HG02884 (cell line): Measurements from ENCODE around the gene PSPH.

ENCODE experiments used
- ATAC-seq: cut with Tn5 transposase; IDR thresholded peaks from one replicate; pipeline ENCODE4 v1.9.1; 2021; ENCODE audit warnings: mild to moderate bottlenecking, moderate library complexity; ENCODE audit not compliant: unreplicated experiment

Gene PSPH

GRCh38 chr7:56007891-56008290, 43.4 kb downstream of the PSPH start:
- no peak for ATAC-seq

GRCh38 chr7:56007167-56007652, 44.0 kb downstream of the PSPH start:
- ATAC-seq: no peak

DNA sequence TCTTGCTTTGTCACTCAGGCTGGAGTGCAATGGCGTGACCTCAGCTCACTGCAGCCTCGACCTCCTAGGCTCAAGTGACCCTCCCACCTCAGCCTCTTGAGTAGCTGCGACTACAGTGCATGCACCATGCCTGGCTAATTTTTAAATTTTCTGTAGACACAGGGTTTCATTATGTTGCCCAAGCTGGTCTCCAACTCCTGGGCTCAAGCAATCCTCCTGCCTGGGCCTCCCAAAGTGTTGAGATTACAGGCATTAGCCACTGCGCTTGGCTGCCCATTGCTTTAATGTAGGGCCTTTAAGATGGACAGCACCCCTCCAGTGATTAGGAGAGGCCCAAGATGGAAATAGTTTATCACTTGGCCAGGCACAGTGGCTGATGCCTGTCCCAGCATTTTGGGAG, 47.5 kb downstream of the PSPH start:
- ATAC-seq: no peak

DNA sequence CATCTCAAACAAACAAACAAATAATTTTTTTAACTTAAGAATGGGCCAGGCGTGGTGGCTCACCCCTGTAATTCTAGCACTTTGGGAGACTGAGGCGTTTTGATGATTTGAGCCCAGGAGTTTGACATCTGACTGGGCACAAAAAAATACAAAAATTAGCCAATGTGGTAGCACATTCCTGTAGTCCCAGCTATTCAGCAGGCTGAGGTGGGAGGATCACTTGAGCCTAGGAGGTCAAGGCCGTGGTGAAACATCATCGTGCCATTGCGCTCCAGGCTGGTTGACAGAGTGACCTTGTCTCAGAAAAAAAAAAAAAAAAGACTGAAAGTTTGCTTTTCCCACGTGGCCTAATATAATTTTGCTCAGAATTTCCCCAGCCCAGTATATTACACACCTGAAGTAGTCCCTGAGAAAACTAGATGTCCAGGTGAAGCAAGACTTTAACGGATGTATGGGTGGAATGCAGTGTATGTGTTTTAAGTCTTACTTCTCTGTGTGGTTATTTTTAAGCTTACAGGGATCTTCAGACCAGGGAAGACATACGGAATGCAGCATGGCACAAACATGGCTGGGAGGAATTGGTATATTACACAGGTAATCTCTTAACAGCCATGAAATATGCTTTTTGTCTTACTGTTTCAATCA, 54.3 kb downstream of the PSPH start:
- ATAC-seq: no peak

GRCh38 chr7:55992346-55992745, 58.9 kb downstream of the PSPH start:
- ATAC-seq: no peak

- no peak for ATAC-seq
These were observed 67.7 kb downstream of the PSPH start for GRCh38 chr7:55983537-55983936.

- no peak for ATAC-seq
These were observed 71.0 kb downstream of the PSPH start for GRCh38 chr7:55980266-55980665.

DNA sequence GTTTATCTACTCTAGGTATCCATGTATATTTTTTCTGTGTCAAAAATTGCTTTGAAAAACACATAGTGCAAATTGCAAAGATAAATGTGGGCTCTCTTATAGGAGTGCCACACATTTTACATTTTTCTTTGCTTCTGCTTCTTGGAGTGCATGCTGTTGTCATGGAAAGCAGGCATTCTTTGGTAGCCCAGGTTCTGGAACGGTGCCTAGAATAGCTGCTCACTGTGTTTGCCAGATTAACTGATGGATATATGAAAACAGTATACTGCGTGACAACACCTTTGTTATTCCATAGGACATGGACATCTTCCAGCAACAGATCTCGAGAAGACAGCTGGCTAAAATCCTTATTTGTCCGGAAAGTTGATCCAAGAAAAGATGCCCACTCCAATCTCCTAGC, 73.4 kb downstream of the PSPH start:
- ATAC-seq: no peak

GRCh38 chr7:55975988-55976633, 75.1 kb downstream of the PSPH start:
- ATAC-seq: no peak

DNA sequence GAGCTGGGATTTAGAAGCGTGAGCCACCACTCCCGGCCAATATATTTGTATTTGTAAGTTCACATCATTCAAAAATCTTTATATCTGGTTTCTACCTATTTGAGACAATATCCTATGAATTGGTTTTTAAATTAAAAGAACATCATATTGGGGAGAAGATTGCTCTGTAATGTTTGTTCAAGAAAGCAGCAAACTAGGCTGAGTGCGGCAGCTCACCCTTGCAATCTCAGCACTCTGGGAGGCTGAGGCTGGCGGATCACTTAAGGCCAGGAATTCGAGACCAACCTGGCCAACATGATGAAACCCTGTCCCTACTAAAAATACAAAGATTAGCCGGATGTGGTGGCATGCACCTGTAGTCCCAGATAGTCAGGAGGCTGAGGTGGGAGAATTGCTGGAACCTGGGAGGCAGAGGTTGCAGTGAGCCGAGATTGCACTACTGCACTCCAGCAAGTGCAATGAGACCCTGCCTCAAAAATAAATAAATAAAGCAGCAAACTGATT, 77.4 kb downstream of the PSPH start:
- no peak for ATAC-seq

DNA sequence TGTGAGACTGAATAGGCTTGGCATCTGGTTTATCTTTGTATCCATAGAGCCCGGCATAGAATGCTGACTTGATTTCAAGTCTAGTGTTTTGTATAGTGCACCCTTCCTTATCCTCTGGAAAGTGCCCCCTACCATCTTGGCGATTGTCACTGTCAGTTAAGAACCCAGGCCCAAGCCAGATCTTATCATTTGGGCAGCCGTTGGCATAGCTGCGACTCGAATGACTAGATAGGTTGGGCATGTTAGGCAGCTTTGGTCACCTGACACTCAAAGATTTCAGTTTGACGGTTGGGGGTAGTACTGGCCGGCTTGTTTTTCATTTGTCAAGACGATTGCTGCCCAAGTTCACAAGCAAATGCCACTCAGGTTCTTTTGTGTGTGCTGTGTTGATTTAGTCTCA, 80.3 kb downstream of the PSPH start:
- no peak for ATAC-seq

- no peak for ATAC-seq
These were observed 80.7 kb downstream of the PSPH start for GRCh38 chr7:55970561-55970960.

- no peak for ATAC-seq
These were observed 81.9 kb downstream of the PSPH start for GRCh38 chr7:55969391-55969790.

- no peak for ATAC-seq
These were observed 84.4 kb downstream of the PSPH start for GRCh38 chr7:55966851-55967250.

- no peak for ATAC-seq
These were observed 85.3 kb downstream of the PSPH start for GRCh38 chr7:55965805-55966421.

- no peak for ATAC-seq
These were observed 86.2 kb downstream of the PSPH start for GRCh38 chr7:55965100-55965470.

DNA sequence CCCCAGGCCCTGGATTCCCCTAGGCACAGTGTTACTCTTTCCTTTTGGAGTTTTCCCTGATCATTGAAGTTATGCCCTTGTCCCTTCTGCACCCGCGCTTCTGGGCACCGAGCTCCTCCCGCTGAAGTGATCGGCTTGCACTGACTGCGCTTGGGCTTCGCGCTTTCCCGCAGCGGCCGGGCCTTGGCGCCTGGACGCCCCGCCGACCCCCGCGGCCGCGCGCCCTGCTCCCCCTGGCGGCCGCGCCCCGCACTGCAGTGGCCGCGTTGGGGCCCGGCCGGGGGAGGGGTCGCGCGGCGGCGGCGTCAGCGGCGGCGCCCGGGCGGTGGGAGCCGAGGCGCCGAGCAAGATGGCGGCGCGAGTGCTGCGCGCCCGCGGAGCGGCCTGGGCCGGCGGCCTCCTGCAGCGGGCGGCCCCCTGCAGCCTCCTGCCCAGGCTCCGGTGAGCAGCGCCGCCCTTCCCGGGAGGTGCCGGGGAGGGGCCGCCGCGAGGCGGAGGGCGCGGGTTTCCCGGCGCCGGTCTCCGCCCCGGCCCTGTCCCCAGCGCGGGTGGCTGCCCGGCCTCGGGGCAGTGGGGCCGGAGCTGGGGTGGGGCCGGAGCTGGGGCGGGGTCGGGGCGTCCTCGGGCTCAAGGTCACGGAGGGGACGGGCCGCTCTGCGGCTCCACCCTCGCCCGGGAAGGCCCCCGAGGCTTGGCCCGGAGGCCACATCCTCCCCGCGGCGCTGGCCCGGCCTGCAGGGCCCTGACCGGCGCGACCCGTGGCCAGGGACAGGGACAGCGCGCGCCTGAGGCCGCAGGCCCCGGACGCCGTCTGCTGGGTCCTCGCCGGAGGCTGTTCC, 86.8 kb downstream of the PSPH start, which contains the start of gene NIPSNAP2:
TSS of gene NIPSNAP2 (plus strand) at position 325 of the 839 bp plus-strand sequence. CDS start at position 350, 25 bp downstream.
- peak; percentile 76 for ATAC-seq

- ATAC-seq: no peak
These were observed 87.6 kb downstream of the PSPH start for GRCh38 chr7:55963584-55964168.

DNA sequence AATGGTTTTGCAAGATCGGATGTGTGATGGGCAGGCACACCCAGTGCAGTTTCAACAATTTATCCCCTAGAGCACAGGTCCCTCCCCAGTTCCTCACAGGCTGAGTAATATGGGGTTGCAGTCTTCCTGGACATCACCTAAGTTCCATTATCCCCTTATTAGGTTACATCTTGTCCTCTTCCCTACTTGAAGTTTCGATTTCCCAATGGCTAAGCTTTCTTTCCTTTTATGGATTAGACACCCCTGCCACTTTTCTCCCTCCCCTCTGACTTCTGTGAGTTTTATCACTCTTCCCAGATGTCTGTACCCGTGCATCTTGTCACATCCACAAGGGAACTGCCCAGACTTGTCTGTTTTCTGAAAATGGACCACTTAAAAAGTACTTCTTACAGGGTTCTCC, 89.2 kb downstream of the PSPH start:
- no peak for ATAC-seq
